HG02588 (cell line): ENCODE results near the gene MYL1.

ENCODE experiments used
- ATAC-seq: cut with Tn5 transposase; IDR thresholded peaks from one replicate; pipeline ENCODE4 v1.9.1; 2021; ENCODE audit warnings: mild to moderate bottlenecking, moderate library complexity; ENCODE audit not compliant: unreplicated experiment

MYL1 gene

GRCh38 chr2:210268281-210268680, 46.7 kb downstream of the MYL1 start:
- no peak for ATAC-seq

- ATAC-seq: no peak
Observed at GRCh38 chr2:210267698-210268097, 47.3 kb downstream of the MYL1 start.

- no peak for ATAC-seq
Observed at GRCh38 chr2:210264282-210264681, 50.7 kb downstream of the MYL1 start.

- ATAC-seq: no peak
Observed at GRCh38 chr2:210263841-210264240, 51.1 kb downstream of the MYL1 start.

- ATAC-seq: no peak
Observed at GRCh38 chr2:210262036-210262435, 52.9 kb downstream of the MYL1 start.

- ATAC-seq: no peak
Observed at GRCh38 chr2:210259687-210260086, 55.3 kb downstream of the MYL1 start.

GRCh38 chr2:210252699-210253606, 62.0 kb downstream of the MYL1 start:
- no peak for ATAC-seq

GRCh38 chr2:210250622-210251021, 64.4 kb downstream of the MYL1 start:
- ATAC-seq: no peak
